Fibroblast of skin of back (primary cell): ENCODE results near the gene SLC25A48.

Source experiments
- DNase-seq: peaks from one replicate; pipeline ENCODE4 v3.0.0-alpha.2; 2013

Gene SLC25A48

GRCh38 chr5:135885031-135885430, 50.6 kb downstream of the SLC25A48 start:
- no peak for DNase-seq

GRCh38 chr5:135886136-135886535, 51.7 kb downstream of the SLC25A48 start:
- no peak for DNase-seq

- peak; percentile 66 for DNase-seq
These were observed 53.0 kb downstream of the SLC25A48 start for GRCh38 chr5:135887447-135887864.

GRCh38 chr5:135887881-135888614, 53.6 kb downstream of the SLC25A48 start:
- DNase-seq, result peak; percentile 15

GRCh38 chr5:135890296-135890695, 55.8 kb downstream of the SLC25A48 start:
- no peak for DNase-seq

- DNase-seq, result no peak
These were observed 56.4 kb downstream of the SLC25A48 start for GRCh38 chr5:135890867-135891266.

- no peak for DNase-seq
These were observed 56.8 kb downstream of the SLC25A48 start for GRCh38 chr5:135891268-135891667.

GRCh38 chr5:135891791-135892190, 57.3 kb downstream of the SLC25A48 start:
- peak; percentile 4 for DNase-seq

- no peak for DNase-seq
These were observed 59.8 kb downstream of the SLC25A48 start for GRCh38 chr5:135894276-135894675.

- no peak for DNase-seq
These were observed 60.3 kb downstream of the SLC25A48 start for GRCh38 chr5:135894789-135895188.

- no peak for DNase-seq
These were observed 61.1 kb downstream of the SLC25A48 start, which contains the start of gene IL9 for GRCh38 chr5:135895474-135896006. Gene IL9 (minus strand): TSS chr5:135895841. CDS start chr5:135895816, 25 bp downstream.

GRCh38 chr5:135898651-135899050, 64.2 kb downstream of the SLC25A48 start:
- no peak for DNase-seq

GRCh38 chr5:135900276-135900675, 65.8 kb downstream of the SLC25A48 start:
- DNase-seq, result no peak

GRCh38 chr5:135901633-135902032, 67.2 kb downstream of the SLC25A48 start:
- DNase-seq, result no peak

GRCh38 chr5:135905144-135905543, 70.7 kb downstream of the SLC25A48 start:
- no peak for DNase-seq

- no peak for DNase-seq
These were observed 79.5 kb downstream of the SLC25A48 start for GRCh38 chr5:135913713-135914626.

GRCh38 chr5:135915466-135916001, 81.1 kb downstream of the SLC25A48 start:
- no peak for DNase-seq

- DNase-seq, result no peak
These were observed 82.3 kb downstream of the SLC25A48 start for GRCh38 chr5:135916638-135917263.

GRCh38 chr5:135920199-135920598, 85.7 kb downstream of the SLC25A48 start:
- no peak for DNase-seq

GRCh38 chr5:135921388-135921787, 86.9 kb downstream of the SLC25A48 start:
- DNase-seq, result peak; percentile 6

- DNase-seq, result no peak
These were observed 95.8 kb downstream of the SLC25A48 start for GRCh38 chr5:135930029-135930948.
